Epithelial cell of proximal tubule (primary cell): Measurements from ENCODE around the gene MT1X. TPM values are rescaled to one million over a fixed set of nuclear protein-coding genes. Genes with fewer than 3 reads are reported as not detected.
"Not testable (repeated sequence)": the region's sequence is repeated elsewhere in the genome, so short reads cannot be mapped to it uniquely, and the experiment has no call there.

ENCODE experiments used
- DNase-seq: peaks from one replicate; pipeline ENCODE4 v3.0.0-alpha.2; 2011; ENCODE audit warnings: low read depth
- H3K4me3 ChIP-seq: 2 replicates; pipeline ENCODE4 v1.5.1; 2011; ENCODE audit warnings: low read depth, mild to moderate bottlenecking, low read length
- total RNA-seq: library from RNA; depleted of rRNA; stranded (reverse); fragments of >200 nt; gene quantifications from 2 replicates; pipeline ENCODE4 v1.2.3, GENCODE V29; 2015
- TF ChIP-seq, protein P1 (sequence below): conservative IDR thresholded peaks from 2 replicates; pipeline ENCODE4 v1.5.1; 2012; ENCODE audit warnings: low read depth, mild to moderate bottlenecking, low read length

The MT1X gene
- total RNA-seq, 1 donor from 2014 or later, result 132 TPM

GRCh38 chr16:56673921-56674320 is 8.3 kb upstream of the MT1X start:
- TF ChIP-seq, protein P1, sequence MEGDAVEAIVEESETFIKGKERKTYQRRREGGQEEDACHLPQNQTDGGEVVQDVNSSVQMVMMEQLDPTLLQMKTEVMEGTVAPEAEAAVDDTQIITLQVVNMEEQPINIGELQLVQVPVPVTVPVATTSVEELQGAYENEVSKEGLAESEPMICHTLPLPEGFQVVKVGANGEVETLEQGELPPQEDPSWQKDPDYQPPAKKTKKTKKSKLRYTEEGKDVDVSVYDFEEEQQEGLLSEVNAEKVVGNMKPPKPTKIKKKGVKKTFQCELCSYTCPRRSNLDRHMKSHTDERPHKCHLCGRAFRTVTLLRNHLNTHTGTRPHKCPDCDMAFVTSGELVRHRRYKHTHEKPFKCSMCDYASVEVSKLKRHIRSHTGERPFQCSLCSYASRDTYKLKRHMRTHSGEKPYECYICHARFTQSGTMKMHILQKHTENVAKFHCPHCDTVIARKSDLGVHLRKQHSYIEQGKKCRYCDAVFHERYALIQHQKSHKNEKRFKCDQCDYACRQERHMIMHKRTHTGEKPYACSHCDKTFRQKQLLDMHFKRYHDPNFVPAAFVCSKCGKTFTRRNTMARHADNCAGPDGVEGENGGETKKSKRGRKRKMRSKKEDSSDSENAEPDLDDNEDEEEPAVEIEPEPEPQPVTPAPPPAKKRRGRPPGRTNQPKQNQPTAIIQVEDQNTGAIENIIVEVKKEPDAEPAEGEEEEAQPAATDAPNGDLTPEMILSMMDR, result peak; percentile 70
- DNase-seq, result no peak
- no peak overlapping the region for H3K4me3 ChIP-seq

GRCh38 chr16:56674570-56674969 is 7.7 kb upstream of the MT1X start:
- not testable (repeated sequence) for H3K4me3 ChIP-seq, DNase-seq

- no peak for DNase-seq
- TF ChIP-seq, protein P1, result no peak
- peak overlapping the region; percentile 19 for H3K4me3 ChIP-seq
Observed at GRCh38 chr16:56675685-56676210, 6.5 kb upstream of the MT1X start.

GRCh38 chr16:56677474-56677873 is 4.8 kb upstream of the MT1X start:
- TF ChIP-seq, protein P1, result no peak
- no peak for DNase-seq
- H3K4me3 ChIP-seq, result no peak overlapping the region

DNA sequence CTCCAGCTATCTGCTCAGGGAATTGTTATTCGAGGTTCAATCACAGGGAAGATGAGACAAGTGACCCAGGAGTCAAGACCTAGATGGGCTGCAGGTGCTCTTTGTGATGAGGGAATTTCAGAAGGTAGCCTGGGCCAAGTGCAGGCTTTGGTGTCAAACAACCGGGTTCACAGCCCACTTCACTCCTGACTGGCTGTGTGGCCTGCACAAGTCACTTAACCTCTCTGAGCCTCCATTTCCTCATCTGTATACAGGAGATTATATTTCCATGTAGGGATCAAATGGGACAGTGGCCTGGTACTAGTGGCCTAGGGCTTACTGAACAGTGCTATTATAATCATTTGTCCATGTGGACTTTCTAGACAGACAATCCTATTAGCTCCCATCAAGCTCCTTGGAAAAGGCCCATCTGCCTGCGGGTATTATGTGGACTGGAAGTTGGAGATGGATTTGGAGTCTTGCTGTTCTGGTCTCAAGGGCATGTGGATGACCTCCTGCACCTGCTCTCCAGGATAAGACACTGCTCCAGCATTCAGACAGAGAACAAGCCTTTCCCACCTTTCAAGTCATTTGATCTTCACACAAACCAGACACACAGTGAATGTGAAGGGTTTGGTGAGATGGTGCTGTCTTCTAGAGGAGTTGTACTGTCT is 3.1 kb upstream of the MT1X start:
- no peak for DNase-seq
- TF ChIP-seq, protein P1, result no peak
- H3K4me3 ChIP-seq, result no peak overlapping the region

DNA sequence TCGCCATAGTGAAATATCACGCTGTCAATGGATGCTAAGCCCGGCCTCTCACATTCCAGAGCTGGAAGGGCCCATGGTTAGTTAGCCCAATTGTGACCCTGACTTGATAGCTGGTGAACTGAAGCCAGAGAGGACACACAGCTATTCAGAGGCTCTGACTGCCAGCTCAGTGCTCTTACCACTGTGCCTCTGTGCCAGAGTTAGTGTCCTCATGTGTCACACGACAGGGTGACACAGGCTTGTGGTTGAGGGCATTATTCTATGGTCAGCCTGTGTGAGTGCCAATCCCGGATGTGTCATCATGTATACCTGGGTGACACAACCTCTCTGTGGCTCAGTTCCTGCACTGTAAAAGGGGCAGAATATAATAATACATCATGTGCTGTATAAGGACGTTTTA is 2.5 kb upstream of the MT1X start:
- TF ChIP-seq, protein P1, result no peak
- H3K4me3 ChIP-seq, result no peak overlapping the region
- no peak for DNase-seq

GRCh38 chr16:56682703-56683397 is 580 bp downstream of the MT1X start:
- H3K4me3 ChIP-seq, result peak overlapping the region; percentile 97
- TF ChIP-seq, protein P1, result no peak
- DNase-seq, result no peak
